ENCODE results near the gene FLNC.

FLNC gene

DNA sequence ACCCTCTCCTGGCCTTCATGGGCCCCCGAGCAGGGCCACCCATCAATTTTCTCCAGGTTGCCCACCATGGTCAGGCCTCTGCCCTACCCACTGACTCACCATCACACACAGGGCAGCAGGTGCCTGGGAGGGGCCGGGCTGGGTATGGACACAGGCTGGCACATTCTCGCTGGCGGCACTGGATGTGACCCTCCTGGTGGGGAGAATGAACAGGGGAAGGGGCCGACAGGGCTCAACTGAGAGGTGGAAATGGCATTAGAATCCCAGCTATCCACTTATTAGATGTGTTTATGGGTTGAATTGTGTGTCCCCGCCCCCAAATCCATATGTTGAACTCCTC is 63.9 kb downstream of the FLNC start:
- H3K36me3 ChIP-seq (ENCODE audit: insufficient read depth, low read length), result no peaks in the 10 kb centered on the region
- no peaks in the 10 kb centered on the region; the same call in 1 of the 2 replicates for H3K9me3 ChIP-seq (ENCODE audit: control insufficient read depth, insufficient read depth, low read length)
- no peaks in the 10 kb centered on the region for H3K4me1 ChIP-seq (ENCODE audit: insufficient read depth, low read length)
- H3K9ac ChIP-seq (ENCODE audit: low read depth, low read length), result no peak overlapping the region

- no peak overlapping the region for H3K9ac ChIP-seq (ENCODE audit: low read depth, low read length)
- peaks cover 10% of the 10 kb centered on the region; the same call in 1 of the 2 replicates for H3K9me3 ChIP-seq (ENCODE audit: control insufficient read depth, insufficient read depth, low read length)
- no peaks in the 10 kb centered on the region for H3K4me1 ChIP-seq (ENCODE audit: insufficient read depth, low read length)
- H3K36me3 ChIP-seq (ENCODE audit: insufficient read depth, low read length), result no peaks in the 10 kb centered on the region
These were observed 65.1 kb downstream of the FLNC start for GRCh38 chr7:128895320-128895719.

- Histone ChIP-seq H3K9ac (ENCODE audit: low read depth, low read length) (no peak overlapping the region), H3K9me3 (ENCODE audit: control insufficient read depth, insufficient read depth, low read length) (peaks cover 10% of the 10 kb centered on the region; the same call in 1 of the 2 replicates), H3K36me3 (ENCODE audit: insufficient read depth, low read length) (no peaks in the 10 kb centered on the region), H3K4me1 (ENCODE audit: insufficient read depth, low read length) (peaks cover 4% of the 10 kb centered on the region; the same call in 1 of the 2 replicates)
These were observed 69.2 kb downstream of the FLNC start for GRCh38 chr7:128899392-128899791.

- Histone ChIP-seq H3K36me3 (ENCODE audit: insufficient read depth, low read length) (no peaks in the 10 kb centered on the region), H3K9me3 (ENCODE audit: control insufficient read depth, insufficient read depth, low read length) (peaks cover 10% of the 10 kb centered on the region; the same call in 1 of the 2 replicates), H3K9ac (ENCODE audit: low read depth, low read length) (no peak overlapping the region), H3K4me1 (ENCODE audit: insufficient read depth, low read length) (peaks cover 5% of the 10 kb centered on the region; the same call in 1 of the 2 replicates)
These were observed 70.0 kb downstream of the FLNC start for GRCh38 chr7:128900237-128900636.

GRCh38 chr7:128902761-128903585 is 72.8 kb downstream of the FLNC start:
- peaks cover 5% of the 10 kb centered on the region; the same call in 1 of the 2 replicates for H3K4me1 ChIP-seq (ENCODE audit: insufficient read depth, low read length)
- peaks cover 10% of the 10 kb centered on the region; the same call in 1 of the 2 replicates for H3K9me3 ChIP-seq (ENCODE audit: control insufficient read depth, insufficient read depth, low read length)
- no peaks in the 10 kb centered on the region for H3K36me3 ChIP-seq (ENCODE audit: insufficient read depth, low read length)
- no peak overlapping the region for H3K9ac ChIP-seq (ENCODE audit: low read depth, low read length)

DNA sequence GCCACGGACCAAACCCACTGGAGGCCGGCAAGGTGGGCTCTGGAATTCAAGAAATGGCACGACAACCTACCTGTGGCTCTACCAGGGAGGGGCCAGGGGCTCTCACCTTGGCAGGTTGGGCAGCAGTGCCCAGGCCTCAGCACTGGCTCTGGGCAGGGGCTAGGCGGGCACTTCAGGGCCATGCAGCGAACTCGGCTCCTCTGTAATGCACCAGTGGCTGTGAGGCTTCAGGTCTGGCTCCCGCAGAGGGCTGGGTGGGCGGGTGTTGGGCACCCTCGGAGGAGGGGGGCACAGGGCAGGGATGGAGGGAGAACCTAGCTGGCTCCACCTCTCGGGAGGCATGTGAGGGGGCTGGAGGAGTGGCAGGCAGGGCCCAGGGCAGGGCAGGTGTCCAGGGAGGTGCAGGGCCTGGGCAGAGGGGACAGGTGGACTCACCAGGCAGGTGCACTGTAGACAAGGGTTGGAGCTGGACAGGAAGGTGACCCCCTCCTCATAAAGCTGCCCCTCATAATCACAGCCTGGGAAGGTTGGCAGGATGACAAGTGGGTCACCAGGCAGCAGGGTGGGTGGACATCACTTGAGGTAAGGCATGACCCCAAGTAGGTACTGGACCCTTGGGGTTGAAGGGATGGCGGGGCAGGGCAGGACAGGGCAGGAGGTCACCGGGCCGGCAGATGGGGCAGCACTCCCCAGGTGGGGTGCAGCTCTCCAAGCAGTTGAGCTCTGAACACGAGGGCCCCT is 73.6 kb downstream of the FLNC start:
- H3K4me1 ChIP-seq (ENCODE audit: insufficient read depth, low read length), result peaks cover 5% of the 10 kb centered on the region; the same call in 1 of the 2 replicates
- H3K9ac ChIP-seq (ENCODE audit: low read depth, low read length), result no peak overlapping the region
- H3K36me3 ChIP-seq (ENCODE audit: insufficient read depth, low read length), result no peaks in the 10 kb centered on the region
- peaks cover 10% of the 10 kb centered on the region; the same call in 1 of the 2 replicates for H3K9me3 ChIP-seq (ENCODE audit: control insufficient read depth, insufficient read depth, low read length)

GRCh38 chr7:128904381-128905197 is 74.4 kb downstream of the FLNC start:
- peaks cover 10% of the 10 kb centered on the region; the same call in 1 of the 2 replicates for H3K4me1 ChIP-seq (ENCODE audit: insufficient read depth, low read length)
- peaks cover 5% of the 10 kb centered on the region; the same call in 1 of the 2 replicates for H3K9me3 ChIP-seq (ENCODE audit: control insufficient read depth, insufficient read depth, low read length)
- no peak overlapping the region for H3K9ac ChIP-seq (ENCODE audit: low read depth, low read length)
- H3K36me3 ChIP-seq (ENCODE audit: insufficient read depth, low read length), result no peaks in the 10 kb centered on the region

DNA sequence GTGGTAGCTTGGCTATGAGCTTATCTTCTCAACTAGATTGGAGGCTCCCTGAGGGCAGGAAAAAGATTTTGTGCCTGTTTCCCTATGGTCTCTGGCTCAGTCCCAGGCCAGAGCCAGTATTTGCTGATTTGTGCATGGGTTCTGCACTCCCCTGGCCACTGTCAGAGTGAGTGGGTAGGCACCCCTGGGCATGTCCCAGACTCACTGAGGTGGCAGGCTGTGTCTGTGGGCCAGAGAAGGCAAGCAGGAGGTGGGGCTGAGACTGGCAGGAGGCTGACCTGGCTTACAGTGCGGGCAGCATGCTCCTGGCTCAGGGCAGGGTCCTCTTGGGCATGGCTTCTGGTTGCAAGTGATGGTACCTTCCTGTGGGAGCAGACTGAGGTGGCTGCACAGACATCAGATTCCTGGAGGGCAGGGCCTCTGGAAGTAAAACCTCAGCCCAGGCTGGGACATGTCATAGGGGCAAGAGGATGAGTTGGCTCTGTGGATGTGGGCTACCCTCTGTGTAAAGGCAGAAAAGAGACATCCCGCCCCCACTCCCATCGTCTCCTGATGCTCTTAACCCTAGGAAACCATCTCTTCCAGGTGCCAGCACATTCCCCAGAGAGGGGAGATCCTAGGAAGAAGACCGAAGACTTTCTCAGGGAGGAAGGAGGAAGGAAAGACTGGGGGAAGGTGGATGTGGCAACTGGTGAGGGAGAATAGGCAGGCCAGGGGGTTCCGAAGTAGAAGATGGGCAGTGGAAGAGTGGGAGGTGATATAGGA is 76.0 kb downstream of the FLNC start:
- Histone ChIP-seq H3K9me3 (ENCODE audit: control insufficient read depth, insufficient read depth, low read length) (no peaks in the 10 kb centered on the region), H3K4me1 (ENCODE audit: insufficient read depth, low read length) (peaks cover 17% of the 10 kb centered on the region), H3K36me3 (ENCODE audit: insufficient read depth, low read length) (no peaks in the 10 kb centered on the region), H3K9ac (ENCODE audit: low read depth, low read length) (no peak overlapping the region)

DNA sequence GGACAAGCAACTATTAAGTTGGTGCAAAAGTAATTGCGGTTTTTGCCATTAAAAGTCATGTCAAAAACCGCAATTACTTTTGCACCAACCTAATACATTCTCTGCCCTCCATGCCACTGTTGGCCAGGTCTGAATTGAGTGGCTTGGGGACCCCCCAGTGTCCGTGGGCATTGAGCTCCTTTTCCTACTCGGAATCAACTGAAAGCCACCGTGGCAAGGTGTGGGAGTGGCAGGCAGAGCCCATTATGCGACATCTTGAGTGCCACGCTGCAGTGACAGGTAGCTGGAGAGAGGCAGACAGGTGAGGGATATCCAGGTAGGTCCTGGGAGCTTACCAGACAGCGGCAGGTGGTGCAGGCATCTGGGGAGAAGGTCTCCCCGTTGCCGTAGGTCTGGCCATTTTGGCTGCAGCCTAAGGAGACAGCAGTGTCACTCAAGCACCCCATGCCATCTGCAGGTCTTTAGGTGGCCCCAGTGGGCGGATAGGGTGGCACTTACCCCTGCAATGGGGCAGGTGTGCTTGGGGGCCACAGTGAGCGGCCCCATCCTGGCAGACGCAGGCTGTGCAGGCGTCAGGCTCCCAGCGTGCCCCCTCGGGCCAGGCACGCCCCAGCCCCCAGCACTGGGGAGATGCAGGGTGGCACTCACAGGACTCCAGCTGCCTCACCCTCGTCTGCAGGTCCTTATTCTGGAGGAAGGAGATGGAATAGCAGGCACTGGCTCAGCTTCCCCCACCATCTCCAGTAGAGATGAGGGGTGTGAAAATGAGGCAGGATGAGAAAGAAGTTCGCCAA is 76.8 kb downstream of the FLNC start:
- Histone ChIP-seq H3K4me1 (ENCODE audit: insufficient read depth, low read length) (peaks cover 24% of the 10 kb centered on the region), H3K36me3 (ENCODE audit: insufficient read depth, low read length) (no peaks in the 10 kb centered on the region), H3K9me3 (ENCODE audit: control insufficient read depth, insufficient read depth, low read length) (no peaks in the 10 kb centered on the region), H3K9ac (ENCODE audit: low read depth, low read length) (no peak overlapping the region)

Data from ES-I3 (cell line).